H1 (cell line): ENCODE results near the gene AGAP1. TPM values are rescaled to one million over a fixed set of nuclear protein-coding genes. Genes with fewer than 3 reads are reported as not detected.

Experiments used
- CTCF ChIA-PET: fragments of 300-600 bp; sonication (Branson Sonifier 250); formaldehyde crosslinking; loops from one replicate; lab custom pipeline; 2021; ENCODE audit not compliant: partially characterized antibody; lab: Charles Lee
- POLR2A ChIA-PET: fragments of 300-600 bp; sonication (Branson Sonifier 250); formaldehyde crosslinking; loops from one replicate; lab custom pipeline; 2021; ENCODE audit warnings: inconsistent platforms; ENCODE audit not compliant: partially characterized antibody; lab: Charles Lee
- DNase-seq, 2 experiments: peaks; one replicate each; pipeline versions ENCODE4 v3.0.0 to v3.0.0-alpha.2; 2010 to 2022; ENCODE audit warnings: low spot score in 2 of 2, low read depth in 1 of 2, mixed read lengths in 1 of 2
- FAIRE-seq: peaks from 2 replicates; lab custom pipeline; 2011; peaks lifted over from hg19 to GRCh38; lab: Jason Lieb, UNC
- H2AFZ ChIP-seq: 2 replicates; pipeline ENCODE4 v1.8.1; 2012; ENCODE audit warnings: low read length, inconsistent platforms
- H2AK5ac ChIP-seq: 2 replicates; pipeline ENCODE4 v1.6.1; 2013; ENCODE audit warnings: low read depth, low read length
- H2BK120ac ChIP-seq: replicated peaks from 2 replicates; pipeline ENCODE3; 2013; ENCODE audit warnings: low read depth, low read length, inconsistent platforms
- H2BK12ac ChIP-seq: 2 replicates; pipeline ENCODE4 v1.6.1; 2013; ENCODE audit warnings: low read depth, low read length
- H2BK15ac ChIP-seq: 2 replicates; pipeline ENCODE4 v1.6.1; 2013; ENCODE audit warnings: low read length
- H2BK20ac ChIP-seq: 2 replicates; pipeline ENCODE4 v1.6.1; 2013; ENCODE audit warnings: low read length
- H2BK5ac ChIP-seq: 2 replicates; pipeline ENCODE4 v1.6.1; 2013; ENCODE audit warnings: low read depth, low read length
- H3K14ac ChIP-seq: 2 replicates; pipeline ENCODE4 v1.6.1; 2013; ENCODE audit warnings: inconsistent platforms; ENCODE audit not compliant: insufficient read length
- H3K18ac ChIP-seq: 2 replicates; pipeline ENCODE4 v1.6.1; 2013; ENCODE audit warnings: low read length; ENCODE audit errors: extremely low read depth
- H3K23ac ChIP-seq: 2 replicates; pipeline ENCODE4 v1.6.1; 2013; ENCODE audit warnings: inconsistent platforms; ENCODE audit not compliant: insufficient read length
- H3K23me2 ChIP-seq: 2 replicates; pipeline ENCODE4 v1.6.1; 2013; ENCODE audit warnings: low read depth, low read length
- H3K27ac ChIP-seq: 2 replicates; pipeline ENCODE4 v1.6.1; 2011; ENCODE audit warnings: low read depth, low read length, inconsistent platforms
- H3K27me3 ChIP-seq, 4 experiments: replicated peaks in 1 of 4; 1 replicate in 1 of 4; 2 replicates in 3 of 4; pipeline versions ENCODE4 v1.6.1 to v1.8.1; 2011 to 2013; ENCODE audit warnings: low read length in 3 of 4, mild to moderate bottlenecking in 3 of 4, inconsistent platforms in 2 of 4, mixed read lengths in 2 of 4, moderate library complexity in 1 of 4; ENCODE audit not compliant: control insufficient read depth in 3 of 4, insufficient read depth in 3 of 4; ENCODE audit errors: extremely low read depth in 1 of 4
- H3K36me3 ChIP-seq, 4 experiments: 2 replicates each; pipeline versions ENCODE4 v1.6.1 to v1.8.1; 2011 to 2013; ENCODE audit warnings: mild to moderate bottlenecking in 4 of 4, low read length in 3 of 4, moderate library complexity in 2 of 4, control low read depth in 1 of 4, inconsistent platforms in 1 of 4; ENCODE audit not compliant: insufficient read depth in 4 of 4, control insufficient read depth in 2 of 4
- H3K4ac ChIP-seq: replicated peaks from 2 replicates; pipeline ENCODE3; 2013; ENCODE audit warnings: low read length, low read depth, mixed read lengths, inconsistent platforms; ENCODE audit not compliant: insufficient read length
- H3K4me1 ChIP-seq, 4 experiments: replicated peaks in 1 of 4; 1 replicate in 1 of 4; 2 replicates in 3 of 4; pipeline versions ENCODE4 v1.6.1 to v1.8.1; 2011 to 2013; ENCODE audit warnings: low read length in 3 of 4, inconsistent platforms in 2 of 4, mixed read lengths in 1 of 4; ENCODE audit not compliant: insufficient read depth in 4 of 4, control insufficient read depth in 3 of 4
- H3K4me2 ChIP-seq, 2 experiments: 2 replicates each; pipeline versions ENCODE4 v1.6.1 to v1.8.1; 2011 to 2013; ENCODE audit warnings: low read depth in 2 of 2, low read length in 2 of 2, control low read depth in 1 of 2, inconsistent platforms in 1 of 2, mild to moderate bottlenecking in 1 of 2; ENCODE audit not compliant: insufficient read depth in 1 of 2
- H3K4me3 ChIP-seq, 4 experiments: fragments of 200-600, 300-600 bp in 1 of 4; sonication (generic), shearing (Covaris generic), sonication (Bioruptor Twin) in 1 of 4; 2 replicates each; pipeline versions ENCODE4 v1.5.1 to v1.8.1; 2011 to 2016; ENCODE audit warnings: low read length in 4 of 4, low read depth in 3 of 4, control low read depth in 2 of 4, inconsistent platforms in 2 of 4, mild to moderate bottlenecking in 2 of 4, mixed read lengths in 1 of 4, moderate library complexity in 1 of 4; ENCODE audit not compliant: insufficient read depth in 2 of 4; ENCODE audit errors: extremely low read depth in 1 of 4
- H3K56ac ChIP-seq: replicated peaks from 2 replicates; pipeline ENCODE3; 2013; ENCODE audit warnings: low read depth, mild to moderate bottlenecking, mixed read lengths, low read length, inconsistent platforms; ENCODE audit not compliant: insufficient read length
- H3K79me1 ChIP-seq: 2 replicates; pipeline ENCODE4 v1.6.1; 2013; ENCODE audit warnings: low read depth, low read length, control low read depth
- H3K79me2 ChIP-seq, 2 experiments: 2 replicates each; pipeline versions ENCODE4 v1.6.1 to v1.8.1; 2012 to 2013; ENCODE audit warnings: low read length in 2 of 2, mild to moderate bottlenecking in 2 of 2, inconsistent platforms in 1 of 2; ENCODE audit not compliant: insufficient read depth in 2 of 2, control insufficient read depth in 1 of 2
- H3K9ac ChIP-seq, 4 experiments: replicated peaks in 1 of 4; 1 replicate in 1 of 4; 2 replicates in 3 of 4; pipeline versions ENCODE4 v1.6.1 to v1.8.1; 2011 to 2013; ENCODE audit warnings: low read depth in 3 of 4, low read length in 3 of 4, control low read depth in 2 of 4, mild to moderate bottlenecking in 2 of 4, moderate library complexity in 2 of 4, inconsistent platforms in 1 of 4; ENCODE audit errors: extremely low read depth in 1 of 4
- H3K9me3 ChIP-seq, 2 experiments: 2 replicates each; pipeline versions ENCODE4 v1.6.1 to v1.8.1; 2012 to 2013; ENCODE audit warnings: mild to moderate bottlenecking in 2 of 2, moderate library complexity in 2 of 2, control low read depth in 1 of 2, inconsistent platforms in 1 of 2, low read depth in 1 of 2, low read length in 1 of 2, mixed read lengths in 1 of 2; ENCODE audit not compliant: insufficient read depth in 2 of 2
- H4K20me1 ChIP-seq, 2 experiments: replicated peaks in 1 of 2; 2 replicates each; pipeline versions ENCODE3 to v1.8.1; 2011 to 2013; ENCODE audit warnings: inconsistent platforms in 2 of 2, low read length in 2 of 2, mild to moderate bottlenecking in 1 of 2; ENCODE audit not compliant: insufficient read depth in 2 of 2, control insufficient read depth in 1 of 2
- H4K5ac ChIP-seq: 2 replicates; pipeline ENCODE4 v1.6.1; 2013; ENCODE audit warnings: low read length, low read depth, mixed read lengths, inconsistent platforms; ENCODE audit not compliant: insufficient read length
- H4K8ac ChIP-seq: 2 replicates; pipeline ENCODE4 v1.8.0; 2013; ENCODE audit warnings: mild to moderate bottlenecking, moderate library complexity, low read length, inconsistent platforms; ENCODE audit not compliant: insufficient read depth; ENCODE audit errors: extremely low read depth
- H4K91ac ChIP-seq: replicated peaks from 2 replicates; pipeline ENCODE3; 2013; ENCODE audit warnings: low read length, mixed read lengths, inconsistent platforms; ENCODE audit not compliant: insufficient read length
- CTBP2 ChIP-seq: IDR thresholded peaks from 2 replicates; pipeline ENCODE4 v1.7.0; 2011; ENCODE audit warnings: borderline replicate concordance, mild to moderate bottlenecking, moderate library complexity, mixed read lengths, low read length; ENCODE audit not compliant: insufficient read depth, insufficient read length
- GTF2F1 ChIP-seq: IDR thresholded peaks from 2 replicates; pipeline ENCODE4 v1.6.1; 2012; ENCODE audit warnings: low read depth, low read length, improper control_type of control experiment, borderline replicate concordance
- SP4 ChIP-seq: IDR thresholded peaks from 2 replicates; pipeline ENCODE4 v1.6.1; 2012; ENCODE audit warnings: low read length, inconsistent platforms
- SRF ChIP-seq: IDR thresholded peaks from 2 replicates; pipeline ENCODE4 v1.6.1; 2011; ENCODE audit warnings: mild to moderate bottlenecking, low read depth, low read length, moderate library complexity
- TAF1 ChIP-seq: IDR thresholded peaks from 2 replicates; pipeline ENCODE4 v1.6.1; 2011; ENCODE audit warnings: mild to moderate bottlenecking, low read depth, low read length
- TAF7 ChIP-seq: optimal IDR thresholded peaks from 2 replicates; pipeline ENCODE3; 2011; ENCODE audit warnings: low read depth, mild to moderate bottlenecking, inconsistent platforms, low read length, moderate library complexity, borderline replicate concordance
- TEAD4 ChIP-seq: IDR thresholded peaks from 2 replicates; pipeline ENCODE4 v1.6.1; 2012; ENCODE audit warnings: low read depth, low read length, inconsistent platforms, mixed read lengths
- WGBS, 2 experiments: shearing (Covaris generic) in 1 of 2; methylation state at CpG; one replicate each; pipeline versions ENCODE4 v1.1.6 to v1.1.7; 2013 to 2015; ENCODE audit warnings: low lambda C conversion rate in 2 of 2, mixed read lengths in 2 of 2, inconsistent platforms in 1 of 2, low coverage in 1 of 2, missing lambda C conversion rate in 1 of 2; ENCODE audit not compliant: insufficient replicate concordance in 2 of 2, insufficient coverage in 1 of 2, insufficient read length in 1 of 2; ENCODE audit errors: extremely low coverage in 1 of 2, missing lambda C conversion rate in 1 of 2; 5-methylcytosine and 5-hydroxymethylcytosine counted together
- polyA plus RNA-seq, 7 experiments: library from polyadenylated mRNA; depleted of rRNA in 3 of 7; stranded (reverse) in 5 of 7; unstranded in 2 of 7; fragments of >200 nt in 5 of 7; fragments of 200-250 nt in 2 of 7; gene quantifications; 1 replicate in 5 of 7; 2 replicates in 1 of 7; 4 replicates in 1 of 7; pipeline versions ENCODE4 v1.2.1 to v1.2.3, GENCODE V29; 2011 to 2013; ENCODE audit warnings: missing spikeins in 2 of 7, mixed read lengths in 2 of 7
- total RNA-seq: library from RNA; stranded (reverse); fragmentation: NEBNext Ultra II Directional; extraction: Animal tissue kit (Norgen Biotek cat#: 25700); gene quantifications from 2 replicates; pipeline ENCODE4 v1.2.1, GENCODE V29; 2021

Gene AGAP1
- total and polyA plus RNA-seq, 2 of the 8 experiments (the other 6 are each of a cell fraction or from before 2014, with no cell fraction given): 18.1 to 39.4 TPM

- Histone ChIP-seq H2AFZ (no peak overlapping the region), H2BK15ac (no peak overlapping the region), H3K18ac (no peak overlapping the region), H3K9me3 (0 out of 4 replicates have a peak, but pooled peaks cover 0 to 3% of the 10 kb centered on the region in 2 experiments), H4K20me1 (no peaks in the 10 kb centered on the region), H2AK5ac (no peak overlapping the region), H3K14ac (no peak overlapping the region), H2BK20ac (no peak overlapping the region), H3K27ac (no peak overlapping the region), H3K79me1 (no peaks in the 10 kb centered on the region), H3K23ac (no peak overlapping the region), H4K8ac (no peak overlapping the region), H3K56ac (no peak overlapping the region), H4K91ac (no peak overlapping the region), H3K23me2 (no peaks in the 10 kb centered on the region), H2BK12ac (no peak overlapping the region), H4K5ac (no peak overlapping the region), H2BK5ac (no peak overlapping the region), H3K9ac (no peak overlapping the region), H3K27me3 (peaks cover 0 to 8% (median 2%) of the 10 kb centered on the region in 4 experiments; a peak in 4 of 7 replicates), H3K36me3 (no peaks in the 10 kb centered on the region), H3K4me3 (no peak overlapping the region), H3K4me2 (peak overlapping the region in 1 of 2 experiments; percentile 41; a peak in 2 of 4 replicates), H3K4me1 (peaks cover 10 to 26% (median 15%) of the 10 kb centered on the region in 4 experiments), H3K4ac (no peak overlapping the region), H3K79me2 (no peaks in the 10 kb centered on the region), H2BK120ac (no peak overlapping the region)
- no peak for FAIRE-seq
- 71% methylated on average over 18 of the region's 19 CpGs; no CpG with 5 or more reads in 1 of the 2 experiments for WGBS, 2 experiments
- ChIA-PET POLR2A (interaction anchor here (1.1 kb wide), 1 partner anchor 9 kb away, joined by 3 read pairs; no protein-coding TSS in a partner anchor), CTCF (interaction anchor here (0.6 to 1.5 kb wide), 6 partner anchors 10 to 128 kb away, joined by 3 to 5 read pairs (median 4); no protein-coding TSS in a partner anchor)
- TF ChIP-seq GTF2F1 (no peak), CTBP2 (no peak), SP4 (no peak), SRF (no peak), TEAD4 (no peak), TAF1 (no peak), TAF7 (no peak)
- DNase-seq: no peak
These were observed 560.9 kb downstream of the AGAP1 start for GRCh38 chr2:236054621-236055305.
